Stimulated activated memory B cell treated with anti-CD40 and anti-IgM and Interleukin-4, amounts not matched to agents 10 μg/mL and 1 μg/mL and 100 μg/mL, for 72 hours (primary cell): Measurements from ENCODE around the gene PPTC7.
"Not testable (repeated sequence)": the region's sequence is repeated elsewhere in the genome, so short reads cannot be mapped to it uniquely, and the experiment has no call there.

Experiments used
- ATAC-seq: fragments of 150-1000 bp; cut with Tn5 transposase; 2 replicates; pipeline ENCODE4 v1.10.0; 2021
- H3K27ac Mint-ChIP-seq: one replicate; pipeline ENCODE4 v1.8.0; 2022; ENCODE audit warnings: mild to moderate bottlenecking, mixed read lengths
- H3K27me3 Mint-ChIP-seq: one replicate; pipeline ENCODE4 v1.8.0; 2022; ENCODE audit warnings: mixed read lengths
- H3K36me3 Mint-ChIP-seq: one replicate; pipeline ENCODE4 v1.8.0; 2022; ENCODE audit warnings: mixed read lengths
- H3K4me1 Mint-ChIP-seq: one replicate; pipeline ENCODE4 v1.8.0; 2022; ENCODE audit warnings: mixed read lengths
- H3K4me3 Mint-ChIP-seq: one replicate; pipeline ENCODE4 v1.8.0; 2022; ENCODE audit warnings: mild to moderate bottlenecking, moderate library complexity, mixed read lengths
- H3K9me3 Mint-ChIP-seq: one replicate; pipeline ENCODE4 v1.8.0; 2022; ENCODE audit warnings: mixed read lengths

The PPTC7 gene

GRCh38 chr12:110537605-110538409 is 45.3 kb downstream of the PPTC7 start:
- H3K4me1 Mint-ChIP-seq = peaks cover 3% of the 10 kb centered on the region
- H3K27ac Mint-ChIP-seq = no peak overlapping the region
- no peak for ATAC-seq
- H3K4me3 Mint-ChIP-seq = no peak overlapping the region
- peaks cover 59% of the 10 kb centered on the region for H3K36me3 Mint-ChIP-seq
- H3K9me3 Mint-ChIP-seq = no peaks in the 10 kb centered on the region
- no peaks in the 10 kb centered on the region for H3K27me3 Mint-ChIP-seq

- Mint-ChIP-seq H3K36me3 (peaks cover 53% of the 10 kb centered on the region), H3K4me3 (no peak overlapping the region)
Measured at GRCh38 chr12:110536834-110537604, 46.1 kb downstream of the PPTC7 start.

GRCh38 chr12:110534811-110535210 is 48.3 kb downstream of the PPTC7 start:
- no peaks in the 10 kb centered on the region for H3K27me3 Mint-ChIP-seq
- ATAC-seq = no peak
- peaks cover 19% of the 10 kb centered on the region for H3K4me1 Mint-ChIP-seq
- H3K36me3 Mint-ChIP-seq = peaks cover 58% of the 10 kb centered on the region
- no peak overlapping the region for H3K4me3 Mint-ChIP-seq
- H3K9me3 Mint-ChIP-seq = no peaks in the 10 kb centered on the region
- H3K27ac Mint-ChIP-seq = no peak overlapping the region

More at GRCh38 chr12:110536834-110537604, 46.1 kb downstream of the PPTC7 start:
- no peak overlapping the region for H3K27ac Mint-ChIP-seq
- peaks cover 2% of the 10 kb centered on the region for H3K4me1 Mint-ChIP-seq
- no peaks in the 10 kb centered on the region for H3K9me3 Mint-ChIP-seq
- H3K27me3 Mint-ChIP-seq = no peaks in the 10 kb centered on the region
- ATAC-seq = no peak

GRCh38 chr12:110533607-110534006 is 49.5 kb downstream of the PPTC7 start:
- H3K4me1 Mint-ChIP-seq = peaks cover 19% of the 10 kb centered on the region
- H3K4me3 Mint-ChIP-seq = no peak overlapping the region
- peaks cover 60% of the 10 kb centered on the region for H3K36me3 Mint-ChIP-seq
- no peaks in the 10 kb centered on the region for H3K9me3 Mint-ChIP-seq
- H3K27ac Mint-ChIP-seq = no peak overlapping the region
- H3K27me3 Mint-ChIP-seq = no peaks in the 10 kb centered on the region
- no peak for ATAC-seq

- ATAC-seq = no peak
- Mint-ChIP-seq H3K27ac (no peak overlapping the region), H3K27me3 (no peaks in the 10 kb centered on the region), H3K9me3 (no peaks in the 10 kb centered on the region), H3K36me3 (peaks cover 59% of the 10 kb centered on the region), H3K4me3 (no peak overlapping the region), H3K4me1 (peaks cover 19% of the 10 kb centered on the region)
Measured at GRCh38 chr12:110532644-110533043, 50.5 kb downstream of the PPTC7 start.

GRCh38 chr12:110531741-110532333 is 51.3 kb downstream of the PPTC7 start:
- H3K27me3 Mint-ChIP-seq = no peaks in the 10 kb centered on the region
- peak; percentile 72 for ATAC-seq
- no peak overlapping the region for H3K4me3 Mint-ChIP-seq
- peaks cover 51% of the 10 kb centered on the region for H3K36me3 Mint-ChIP-seq
- H3K9me3 Mint-ChIP-seq = no peaks in the 10 kb centered on the region
- no peak overlapping the region for H3K27ac Mint-ChIP-seq
- H3K4me1 Mint-ChIP-seq = peaks cover 19% of the 10 kb centered on the region

GRCh38 chr12:110530511-110530910 is 52.6 kb downstream of the PPTC7 start:
- H3K9me3 Mint-ChIP-seq = no peaks in the 10 kb centered on the region
- H3K27me3 Mint-ChIP-seq = no peaks in the 10 kb centered on the region
- H3K4me3 Mint-ChIP-seq = no peak overlapping the region
- no peak for ATAC-seq
- no peak overlapping the region for H3K27ac Mint-ChIP-seq
- H3K4me1 Mint-ChIP-seq = peaks cover 19% of the 10 kb centered on the region
- H3K36me3 Mint-ChIP-seq = peaks cover 43% of the 10 kb centered on the region

GRCh38 chr12:110528277-110528839 is 54.8 kb downstream of the PPTC7 start:
- Mint-ChIP-seq H3K27me3 (no peaks in the 10 kb centered on the region), H3K9me3 (no peaks in the 10 kb centered on the region), H3K36me3 (peaks cover 28% of the 10 kb centered on the region), H3K4me3 (no peak overlapping the region), H3K4me1 (peaks cover 19% of the 10 kb centered on the region), H3K27ac (no peak overlapping the region)
- no peak for ATAC-seq

- not testable (repeated sequence) for ATAC-seq, H3K27ac Mint-ChIP-seq, H3K27me3 Mint-ChIP-seq, H3K36me3 Mint-ChIP-seq, H3K9me3 Mint-ChIP-seq, H3K4me1 Mint-ChIP-seq, H3K4me3 Mint-ChIP-seq
Measured at GRCh38 chr12:110520876-110521712, 62.0 kb downstream of the PPTC7 start.

- not testable (repeated sequence) for H3K27ac Mint-ChIP-seq, H3K4me1 Mint-ChIP-seq, H3K27me3 Mint-ChIP-seq, H3K9me3 Mint-ChIP-seq, H3K36me3 Mint-ChIP-seq, ATAC-seq, H3K4me3 Mint-ChIP-seq
Measured at GRCh38 chr12:110518014-110518413, 65.1 kb downstream of the PPTC7 start.

GRCh38 chr12:110516995-110517394 is 66.1 kb downstream of the PPTC7 start:
- no peak overlapping the region for H3K27ac Mint-ChIP-seq
- no peak for ATAC-seq
- H3K36me3 Mint-ChIP-seq = no peaks in the 10 kb centered on the region
- H3K4me3 Mint-ChIP-seq = no peak overlapping the region
- no peaks in the 10 kb centered on the region for H3K27me3 Mint-ChIP-seq
- H3K9me3 Mint-ChIP-seq = no peaks in the 10 kb centered on the region
- no peaks in the 10 kb centered on the region for H3K4me1 Mint-ChIP-seq

- no peak overlapping the region for H3K27ac Mint-ChIP-seq
- no peaks in the 10 kb centered on the region for H3K4me1 Mint-ChIP-seq
- no peak for ATAC-seq
- H3K9me3 Mint-ChIP-seq = no peaks in the 10 kb centered on the region
- H3K27me3 Mint-ChIP-seq = no peaks in the 10 kb centered on the region
- no peaks in the 10 kb centered on the region for H3K36me3 Mint-ChIP-seq
- H3K4me3 Mint-ChIP-seq = no peak overlapping the region
Measured at GRCh38 chr12:110514363-110514762, 68.8 kb downstream of the PPTC7 start.

- ATAC-seq = no peak
- Mint-ChIP-seq H3K4me1 (no peaks in the 10 kb centered on the region), H3K4me3 (no peak overlapping the region), H3K27me3 (no peaks in the 10 kb centered on the region), H3K27ac (no peak overlapping the region), H3K36me3 (no peaks in the 10 kb centered on the region), H3K9me3 (no peaks in the 10 kb centered on the region)
Measured at GRCh38 chr12:110513842-110514241, 69.3 kb downstream of the PPTC7 start.

GRCh38 chr12:110508071-110508586 is 75.0 kb downstream of the PPTC7 start:
- no peak overlapping the region for H3K4me3 Mint-ChIP-seq
- H3K36me3 Mint-ChIP-seq = no peaks in the 10 kb centered on the region
- no peak overlapping the region for H3K27ac Mint-ChIP-seq
- H3K27me3 Mint-ChIP-seq = no peaks in the 10 kb centered on the region
- ATAC-seq = no peak
- H3K4me1 Mint-ChIP-seq = no peaks in the 10 kb centered on the region
- H3K9me3 Mint-ChIP-seq = no peaks in the 10 kb centered on the region
